NB4 (cell line): ENCODE data around the gene HECW1.

ENCODE experiments used
- DNase-seq: peaks from one replicate; pipeline ENCODE4 v3.0.0; 2010; ENCODE audit warnings: low read depth
- H3K4me3 ChIP-seq: one replicate; pipeline ENCODE4 v1.5.1; 2011; ENCODE audit warnings: mild to moderate bottlenecking, low read depth, low read length, moderate library complexity
- CTCF ChIP-seq: IDR thresholded peaks from one replicate; pipeline ENCODE4 v1.5.1; 2012; ENCODE audit warnings: low read depth, low read length
- MAX ChIP-seq: IDR thresholded peaks from 2 replicates; pipeline ENCODE4 v1.6.1; 2011; ENCODE audit warnings: low read depth, low read length
- MYC ChIP-seq: IDR thresholded peaks from 2 replicates; pipeline ENCODE4 v1.6.1; 2011; ENCODE audit warnings: low read depth, low read length
- POLR2A ChIP-seq: IDR thresholded peaks from 2 replicates; pipeline ENCODE4 v1.6.1; 2011; ENCODE audit warnings: mild to moderate bottlenecking; ENCODE audit not compliant: insufficient read length; ENCODE audit errors: extremely low read depth

Gene HECW1

GRCh38 chr7:43119371-43120075, 7.1 kb downstream of the HECW1 start:
- TF ChIP-seq CTCF (no peak), MAX (no peak), POLR2A (no peak), MYC (no peak)
- no peak for DNase-seq
- no peak overlapping the region for H3K4me3 ChIP-seq

GRCh38 chr7:43121973-43122372, 9.5 kb downstream of the HECW1 start:
- H3K4me3 ChIP-seq: no peak overlapping the region

GRCh38 chr7:43123457-43123856, 11.0 kb downstream of the HECW1 start:
- H3K4me3 ChIP-seq: no peak overlapping the region
- no peak for DNase-seq
- no peak for TF ChIP-seq CTCF
- no peak for TF ChIP-seq POLR2A
- no peak for TF ChIP-seq MAX
- no peak for TF ChIP-seq MYC

More at GRCh38 chr7:43121973-43122372, 9.5 kb downstream of the HECW1 start:
- TF ChIP-seq MAX: no peak
- TF ChIP-seq POLR2A: no peak
- TF ChIP-seq CTCF: no peak
- no peak for TF ChIP-seq MYC
- DNase-seq: no peak

GRCh38 chr7:43124388-43124787, 11.9 kb downstream of the HECW1 start:
- no peak for TF ChIP-seq MAX
- no peak for TF ChIP-seq MYC
- TF ChIP-seq CTCF: no peak
- no peak for TF ChIP-seq POLR2A
- H3K4me3 ChIP-seq: no peak overlapping the region
- no peak for DNase-seq

- no peak overlapping the region for H3K4me3 ChIP-seq
- TF ChIP-seq CTCF (no peak), MAX (no peak), MYC (no peak), POLR2A (no peak)
- no peak for DNase-seq
Measured at GRCh38 chr7:43130347-43130746, 17.9 kb downstream of the HECW1 start.
